OCI-LY7 (cell line): ENCODE results near the gene KRTAP13-2. TPM values are rescaled to one million over a fixed set of nuclear protein-coding genes. Genes with fewer than 3 reads are reported as not detected.

ENCODE experiments used
- BruUV-seq: library from RNA; stranded (reverse); fragments of 400-500 nt; replicated peaks from 2 replicates; lab custom pipeline; 2021; lab: Mats Ljungman, UMichigan
- CTCF ChIA-PET: fragments of 300-600 bp; sonication (Branson Sonifier 250); formaldehyde crosslinking; loops from one replicate; lab custom pipeline; 2022; ENCODE audit warnings: antibody characterized with exemption; ENCODE audit not compliant: unreplicated experiment; lab: Charles Lee
- POLR2A ChIA-PET: fragments of 300-600 bp; sonication (Branson Sonifier 250); formaldehyde crosslinking; loops from one replicate; lab custom pipeline; 2022; ENCODE audit warnings: antibody characterized with exemption; lab: Charles Lee
- DNase-seq: peaks from one replicate; pipeline ENCODE4 v3.0.0-alpha.2; 2015; ENCODE audit warnings: low spot score
- H2AFZ ChIP-seq: fragments of 200-600 bp; sonication (generic), shearing (Covaris generic); 2 replicates; pipeline ENCODE4 v1.6.1; 2014; ENCODE audit warnings: mild to moderate bottlenecking, antibody characterized with exemption, low read length, moderate library complexity
- H3K27ac ChIP-seq: fragments of 200-600 bp; sonication (generic); 2 replicates; pipeline ENCODE4 v1.5.1; 2014; ENCODE audit warnings: mixed run types, low read depth, mild to moderate bottlenecking, moderate library complexity, low read length, inconsistent platforms; ENCODE audit not compliant: poor library complexity, severe bottlenecking
- H3K36me3 ChIP-seq: fragments of 200-600 bp; sonication (generic); 2 replicates; pipeline ENCODE4 v1.6.1; 2014; ENCODE audit warnings: mild to moderate bottlenecking, antibody characterized with exemption, low read length, moderate library complexity, mixed read lengths; ENCODE audit not compliant: insufficient read depth
- H3K4me1 ChIP-seq: fragments of 200-600 bp; sonication (generic); 2 replicates; pipeline ENCODE4 v1.5.1; 2014; ENCODE audit warnings: mild to moderate bottlenecking, low read length; ENCODE audit not compliant: insufficient read depth, poor library complexity, severe bottlenecking
- H3K4me2 ChIP-seq: fragments of 200-600 bp; sonication (generic); 2 replicates; pipeline ENCODE4 v1.6.1; 2014; ENCODE audit warnings: mild to moderate bottlenecking, low read length
- H3K4me3 ChIP-seq: fragments of 200-600 bp; sonication (generic); 2 replicates; pipeline ENCODE4 v1.5.1; 2014; ENCODE audit warnings: mild to moderate bottlenecking, low read depth, low read length; ENCODE audit not compliant: poor library complexity, severe bottlenecking
- H3K79me2 ChIP-seq: fragments of 200-600 bp; sonication (generic); 2 replicates; pipeline ENCODE4 v1.6.1; 2016; ENCODE audit warnings: low read depth, mild to moderate bottlenecking, low read length, moderate library complexity, mixed read lengths; ENCODE audit not compliant: insufficient read depth
- H3K9me2 ChIP-seq: fragments of 200-600 bp; sonication (generic); 2 replicates; pipeline ENCODE4 v1.6.1; 2016; ENCODE audit warnings: mild to moderate bottlenecking, low read length, mixed read lengths; ENCODE audit not compliant: insufficient read depth
- H3K9me3 ChIP-seq: fragments of 200-600 bp; sonication (generic); 2 replicates; pipeline ENCODE4 v1.6.1; 2014; ENCODE audit warnings: mild to moderate bottlenecking, mixed run types, low read length, mixed read lengths
- H4K20me1 ChIP-seq: fragments of 200-600 bp; sonication (generic); 2 replicates; pipeline ENCODE4 v1.6.1; 2014; ENCODE audit warnings: mild to moderate bottlenecking, antibody characterized with exemption, low read length, moderate library complexity, mixed read lengths; ENCODE audit not compliant: insufficient read depth
- EZH2phosphoT487 ChIP-seq: fragments of 200-600 bp; sonication (generic); IDR thresholded peaks from 2 replicates; pipeline ENCODE4 v1.6.1; 2018; ENCODE audit warnings: low read depth, borderline replicate concordance, mild to moderate bottlenecking, mixed run types, antibody characterized with exemption, low read length, moderate library complexity, mixed read lengths
- intact Hi-C: fragments of 100-400 bp; cut with micrococcal nuclease; formaldehyde crosslinking; loops from one replicate; pipeline ENCODE4 v1.10.0; 2022; ENCODE audit not compliant: unreplicated experiment
- microRNA-seq: library from miRNA; unstranded; fragments of <30 nt; microRNA quantifications from one replicate; pipeline ENCODE4 v1.2.0, GENCODE V29; 2022; ENCODE audit warnings: borderline replicate concordance
- small RNA-seq: library from RNA; depleted of rRNA; stranded (forward); fragments of <200 nt; gene quantifications from one replicate; pipeline ENCODE3, GENCODE V24; 2014
- total RNA-seq, 2 experiments: library from RNA; depleted of rRNA in 1 of 2; stranded (reverse); fragments of >200 nt in 1 of 2; shearing (Covaris generic) in 1 of 2; gene quantifications; 2 replicates each; pipeline ENCODE4 v1.2.3, GENCODE V29; 2014 to 2022
- TF ChIP-seq, protein P1 (sequence below): fragments of 200-600 bp; sonication (generic); conservative IDR thresholded peaks from 2 replicates; pipeline ENCODE4 v1.5.1; 2014; ENCODE audit warnings: mild to moderate bottlenecking, antibody characterized with exemption, low read length, moderate library complexity, mixed read lengths

Gene KRTAP13-2
- total RNA-seq, 2 experiments from 2014 or later: not detected

GRCh38 chr21:30329203-30329875 is 42.7 kb downstream of the KRTAP13-2 start:
- CTCF ChIA-PET: no interaction called here
- no peaks in the 10 kb centered on the region for H3K4me1 ChIP-seq
- intact Hi-C loops: no loop called here

DNA sequence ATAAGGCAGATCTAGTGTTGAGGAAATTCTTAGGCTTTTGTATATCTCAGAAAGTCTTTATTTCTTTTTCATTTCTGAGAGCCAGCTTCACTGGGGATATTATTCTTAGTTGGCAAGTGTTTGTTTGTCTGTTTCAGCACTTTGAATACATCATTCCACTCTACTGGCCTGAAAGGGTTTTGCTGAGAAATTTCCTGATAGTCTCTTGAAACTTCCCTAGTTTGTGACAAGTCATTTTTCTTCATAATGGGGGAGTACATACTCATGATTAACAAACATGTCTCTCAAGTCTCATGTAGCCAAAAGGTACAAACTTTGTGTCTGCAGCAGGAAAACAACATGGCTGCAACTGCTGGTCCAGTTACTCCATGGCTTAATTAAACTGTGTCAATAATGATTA is 45.7 kb downstream of the KRTAP13-2 start:
- ChIA-PET POLR2A (interaction anchor here (0.7 kb wide), 1 partner anchor 185 kb away, joined by 3 read pairs; no protein-coding TSS in a partner anchor), CTCF (no interaction called here)
- intact Hi-C loops: no loop called here
- H3K9me2 ChIP-seq: no peaks in the 10 kb centered on the region
- H4K20me1 ChIP-seq: no peaks in the 10 kb centered on the region
- no TSS peak for BruUV-seq
- H3K9me3 ChIP-seq: no peaks in the 10 kb centered on the region
- no peaks in the 10 kb centered on the region for H3K36me3 ChIP-seq
- no peak for DNase-seq
- H3K4me3 ChIP-seq: no peak overlapping the region
- no peaks in the 10 kb centered on the region for H3K4me1 ChIP-seq
- H2AFZ ChIP-seq: no peak overlapping the region
- no peak overlapping the region for H3K27ac ChIP-seq
- no peaks in the 10 kb centered on the region for H3K79me2 ChIP-seq
- TF ChIP-seq, protein P1, sequence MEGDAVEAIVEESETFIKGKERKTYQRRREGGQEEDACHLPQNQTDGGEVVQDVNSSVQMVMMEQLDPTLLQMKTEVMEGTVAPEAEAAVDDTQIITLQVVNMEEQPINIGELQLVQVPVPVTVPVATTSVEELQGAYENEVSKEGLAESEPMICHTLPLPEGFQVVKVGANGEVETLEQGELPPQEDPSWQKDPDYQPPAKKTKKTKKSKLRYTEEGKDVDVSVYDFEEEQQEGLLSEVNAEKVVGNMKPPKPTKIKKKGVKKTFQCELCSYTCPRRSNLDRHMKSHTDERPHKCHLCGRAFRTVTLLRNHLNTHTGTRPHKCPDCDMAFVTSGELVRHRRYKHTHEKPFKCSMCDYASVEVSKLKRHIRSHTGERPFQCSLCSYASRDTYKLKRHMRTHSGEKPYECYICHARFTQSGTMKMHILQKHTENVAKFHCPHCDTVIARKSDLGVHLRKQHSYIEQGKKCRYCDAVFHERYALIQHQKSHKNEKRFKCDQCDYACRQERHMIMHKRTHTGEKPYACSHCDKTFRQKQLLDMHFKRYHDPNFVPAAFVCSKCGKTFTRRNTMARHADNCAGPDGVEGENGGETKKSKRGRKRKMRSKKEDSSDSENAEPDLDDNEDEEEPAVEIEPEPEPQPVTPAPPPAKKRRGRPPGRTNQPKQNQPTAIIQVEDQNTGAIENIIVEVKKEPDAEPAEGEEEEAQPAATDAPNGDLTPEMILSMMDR: no peak
- TF ChIP-seq EZH2phosphoT487: no peak
- H3K4me2 ChIP-seq: no peak overlapping the region

More at GRCh38 chr21:30329203-30329875, 42.7 kb downstream of the KRTAP13-2 start:
- no peak for DNase-seq
- Histone ChIP-seq H3K4me2 (no peak overlapping the region), H3K9me2 (no peaks in the 10 kb centered on the region), H2AFZ (no peak overlapping the region), H3K9me3 (no peaks in the 10 kb centered on the region), H3K4me3 (no peak overlapping the region), H3K27ac (no peak overlapping the region), H3K36me3 (no peaks in the 10 kb centered on the region), H3K79me2 (no peaks in the 10 kb centered on the region), H4K20me1 (no peaks in the 10 kb centered on the region)
- TF ChIP-seq, protein P1: no peak
- no peak for TF ChIP-seq EZH2phosphoT487
- POLR2A ChIA-PET: interaction anchor here (0.5 to 1.2 kb wide), 4 partner anchors 11 to 119 kb away, joined by 3 to 4 read pairs (median 4); no protein-coding TSS in a partner anchor
- no TSS peak for BruUV-seq

Small RNAs within 50 kb of the gene (microRNA-seq; reads per million reads assigned to microRNA genes)
- gene MIR4327: not detected

Small RNAs within 50 kb of the gene (small RNA-seq; reads per million reads assigned to genes)
- not detected for gene KRTAP23-1
- not detected for gene MIR4327

Other genes starting within 250 kb of the KRTAP13-2 start
- not detected in 2 replicates for gene CLDN17, start 205.5 kb downstream of the KRTAP13-2 start, total RNA-seq (2014; rRNA removed; shearing (Covaris generic))
- gene CLDN17, start 205.5 kb downstream of the KRTAP13-2 start, total RNA-seq (2022): not detected in 2 replicates
- not detected in 2 replicates for gene CLDN8, start 156.2 kb downstream of the KRTAP13-2 start, total RNA-seq (2014; rRNA removed; shearing (Covaris generic))
- gene CLDN8, start 156.2 kb downstream of the KRTAP13-2 start, total RNA-seq (2022): not detected in 2 replicates
- gene KRTAP24-1, start 89.3 kb downstream of the KRTAP13-2 start, total RNA-seq (2014; rRNA removed; shearing (Covaris generic)): not detected in 2 replicates
- not detected in 2 replicates for gene KRTAP24-1, start 89.3 kb downstream of the KRTAP13-2 start, total RNA-seq (2022)
- not detected in 2 replicates for gene KRTAP25-1, start 82.8 kb downstream of the KRTAP13-2 start, total RNA-seq (2014; rRNA removed; shearing (Covaris generic))
- not detected in 2 replicates for gene KRTAP25-1, start 82.8 kb downstream of the KRTAP13-2 start, total RNA-seq (2022)
- gene KRTAP26-1, start 52.0 kb downstream of the KRTAP13-2 start, total RNA-seq (2014; rRNA removed; shearing (Covaris generic)): not detected in 2 replicates
- gene KRTAP26-1, start 52.0 kb downstream of the KRTAP13-2 start, total RNA-seq (2022): not detected in 2 replicates
- gene KRTAP27-1, start 34.6 kb downstream of the KRTAP13-2 start, total RNA-seq (2014; rRNA removed; shearing (Covaris generic)): not detected in 2 replicates
- not detected in 2 replicates for gene KRTAP27-1, start 34.6 kb downstream of the KRTAP13-2 start, total RNA-seq (2022)
- not detected in 2 replicates for gene KRTAP23-1, start 23.7 kb downstream of the KRTAP13-2 start, total RNA-seq (2014; rRNA removed; shearing (Covaris generic))
- gene KRTAP23-1, start 23.7 kb downstream of the KRTAP13-2 start, total RNA-seq (2022): not detected in 2 replicates
- not detected in 2 replicates for gene KRTAP13-1, start 23.8 kb upstream of the KRTAP13-2 start, total RNA-seq (2014; rRNA removed; shearing (Covaris generic))
- not detected in 2 replicates for gene KRTAP13-1, start 23.8 kb upstream of the KRTAP13-2 start, total RNA-seq (2022)
- gene KRTAP13-3, start 53.7 kb upstream of the KRTAP13-2 start, total RNA-seq (2014; rRNA removed; shearing (Covaris generic)): not detected in 2 replicates
- gene KRTAP13-3, start 53.7 kb upstream of the KRTAP13-2 start, total RNA-seq (2022): not detected in 2 replicates
- gene KRTAP13-4, start 57.9 kb upstream of the KRTAP13-2 start, total RNA-seq (2014; rRNA removed; shearing (Covaris generic)): not detected in 2 replicates
- not detected in 2 replicates for gene KRTAP13-4, start 57.9 kb upstream of the KRTAP13-2 start, total RNA-seq (2022)
- not detected in 2 replicates for gene KRTAP15-1, start 68.0 kb upstream of the KRTAP13-2 start, total RNA-seq (2014; rRNA removed; shearing (Covaris generic))
- gene KRTAP15-1, start 68.0 kb upstream of the KRTAP13-2 start, total RNA-seq (2022): not detected in 2 replicates
- gene KRTAP19-1, start 108.1 kb upstream of the KRTAP13-2 start, total RNA-seq (2014; rRNA removed; shearing (Covaris generic)): not detected in 2 replicates
- not detected in 2 replicates for gene KRTAP19-1, start 108.1 kb upstream of the KRTAP13-2 start, total RNA-seq (2022)
- not detected in 2 replicates for gene KRTAP19-2, start 115.2 kb upstream of the KRTAP13-2 start, total RNA-seq (2014; rRNA removed; shearing (Covaris generic))
- gene KRTAP19-2, start 115.2 kb upstream of the KRTAP13-2 start, total RNA-seq (2022): not detected in 2 replicates
- not detected in 2 replicates for gene KRTAP19-3, start 119.7 kb upstream of the KRTAP13-2 start, total RNA-seq (2014; rRNA removed; shearing (Covaris generic))
- not detected in 2 replicates for gene KRTAP19-3, start 119.7 kb upstream of the KRTAP13-2 start, total RNA-seq (2022)
- gene KRTAP19-4, start 124.9 kb upstream of the KRTAP13-2 start, total RNA-seq (2014; rRNA removed; shearing (Covaris generic)): not detected in 2 replicates
- gene KRTAP19-4, start 124.9 kb upstream of the KRTAP13-2 start, total RNA-seq (2022): not detected in 2 replicates
- gene KRTAP19-5, start 129.9 kb upstream of the KRTAP13-2 start, total RNA-seq (2014; rRNA removed; shearing (Covaris generic)): not detected in 2 replicates
- not detected in 2 replicates for gene KRTAP19-5, start 129.9 kb upstream of the KRTAP13-2 start, total RNA-seq (2022)
- not detected in 2 replicates for gene KRTAP19-6, start 169.6 kb upstream of the KRTAP13-2 start, total RNA-seq (2014; rRNA removed; shearing (Covaris generic))
- gene KRTAP19-6, start 169.6 kb upstream of the KRTAP13-2 start, total RNA-seq (2022): not detected in 2 replicates
- not detected in 2 replicates for gene KRTAP19-7, start 189.0 kb upstream of the KRTAP13-2 start, total RNA-seq (2014; rRNA removed; shearing (Covaris generic))
- gene KRTAP19-7, start 189.0 kb upstream of the KRTAP13-2 start, total RNA-seq (2022): not detected in 2 replicates
- gene KRTAP22-2, start 218.1 kb upstream of the KRTAP13-2 start, total RNA-seq (2014; rRNA removed; shearing (Covaris generic)): not detected in 2 replicates
- not detected in 2 replicates for gene KRTAP22-2, start 218.1 kb upstream of the KRTAP13-2 start, total RNA-seq (2022)
- not detected in 2 replicates for gene KRTAP6-3, start 220.2 kb upstream of the KRTAP13-2 start, total RNA-seq (2014; rRNA removed; shearing (Covaris generic))
- gene KRTAP6-3, start 220.2 kb upstream of the KRTAP13-2 start, total RNA-seq (2022): not detected in 2 replicates
- gene KRTAP6-2, start 226.6 kb upstream of the KRTAP13-2 start, total RNA-seq (2014; rRNA removed; shearing (Covaris generic)): not detected in 2 replicates
- not detected in 2 replicates for gene KRTAP6-2, start 226.6 kb upstream of the KRTAP13-2 start, total RNA-seq (2022)
- not detected in 2 replicates for gene KRTAP22-1, start 228.8 kb upstream of the KRTAP13-2 start, total RNA-seq (2014; rRNA removed; shearing (Covaris generic))
- not detected in 2 replicates for gene KRTAP22-1, start 228.8 kb upstream of the KRTAP13-2 start, total RNA-seq (2022)
- gene KRTAP6-1, start 241.7 kb upstream of the KRTAP13-2 start, total RNA-seq (2014; rRNA removed; shearing (Covaris generic)): not detected in 2 replicates
- not detected in 2 replicates for gene KRTAP6-1, start 241.7 kb upstream of the KRTAP13-2 start, total RNA-seq (2022)
- not detected in 2 replicates for gene KRTAP20-1, start 244.2 kb upstream of the KRTAP13-2 start, total RNA-seq (2014; rRNA removed; shearing (Covaris generic))
- not detected in 2 replicates for gene KRTAP20-1, start 244.2 kb upstream of the KRTAP13-2 start, total RNA-seq (2022)
- not detected in 2 replicates for gene KRTAP20-4, start 248.4 kb upstream of the KRTAP13-2 start, total RNA-seq (2014; rRNA removed; shearing (Covaris generic))
- gene KRTAP20-4, start 248.4 kb upstream of the KRTAP13-2 start, total RNA-seq (2022): not detected in 2 replicates